A673 (cell line): Measurements from ENCODE around the gene SUSD2.

Experiments
- CTCF ChIP-seq: fragments of 300-800, 200-600 bp; sonication (generic); conservative IDR thresholded peaks from 2 replicates; pipeline ENCODE4 v1.5.1; 2017; ENCODE audit warnings: low read depth, mild to moderate bottlenecking, antibody characterized with exemption, low read length, moderate library complexity, mixed read lengths
- EZH2 ChIP-seq: fragments of 200-600 bp; sonication (generic); IDR thresholded peaks from 2 replicates; pipeline ENCODE4 v1.6.1; 2017; ENCODE audit warnings: borderline replicate concordance, low read depth, mild to moderate bottlenecking, mixed read lengths, antibody characterized with exemption, low read length; ENCODE audit not compliant: poor library complexity, severe bottlenecking

GRCh38 chr22:24177045-24177444 lies 4.2 kb upstream of the SUSD2 start:
- TF ChIP-seq EZH2 (no peak), CTCF (no peak)
